DMS 273 (cell line): Measurements from ENCODE around the gene ATN1.

Experiments used
- DNase-seq: peaks from one replicate; lab custom pipeline; 2025; ENCODE audit not compliant: unreplicated experiment; lab: John Stamatoyannopoulos, UW

The ATN1 gene

GRCh38 chr12:6968426-6968825, 40.7 kb downstream of the ATN1 start:
- no peak for DNase-seq

DNA sequence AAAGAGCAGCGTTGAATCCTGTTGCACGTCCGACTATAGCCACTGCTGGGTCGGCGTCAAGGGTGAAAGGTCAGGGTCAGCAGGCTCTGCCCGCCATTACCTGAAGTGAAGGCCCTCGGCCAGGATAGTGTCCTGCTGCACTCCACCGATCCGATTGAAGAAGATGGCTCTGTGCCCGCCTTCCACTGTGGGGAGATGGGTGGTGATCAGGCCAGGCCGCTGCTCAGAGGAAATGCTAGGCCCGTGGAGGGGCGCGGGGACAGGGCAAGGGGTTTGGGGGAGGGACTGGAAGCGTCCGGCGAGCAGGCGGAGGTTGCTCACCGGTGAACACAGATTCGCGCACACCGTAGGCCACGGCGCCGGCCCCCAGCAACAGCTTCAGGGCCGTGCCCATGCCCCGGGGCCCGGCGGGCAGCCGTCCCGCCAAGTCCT, 42.4 kb downstream of the ATN1 start:
- DNase-seq = no peak

- DNase-seq = no peak
Measured at GRCh38 chr12:6974180-6974579, 46.4 kb downstream of the ATN1 start.

GRCh38 chr12:6975297-6976032, 47.7 kb downstream of the ATN1 start:
- DNase-seq = no peak

DNA sequence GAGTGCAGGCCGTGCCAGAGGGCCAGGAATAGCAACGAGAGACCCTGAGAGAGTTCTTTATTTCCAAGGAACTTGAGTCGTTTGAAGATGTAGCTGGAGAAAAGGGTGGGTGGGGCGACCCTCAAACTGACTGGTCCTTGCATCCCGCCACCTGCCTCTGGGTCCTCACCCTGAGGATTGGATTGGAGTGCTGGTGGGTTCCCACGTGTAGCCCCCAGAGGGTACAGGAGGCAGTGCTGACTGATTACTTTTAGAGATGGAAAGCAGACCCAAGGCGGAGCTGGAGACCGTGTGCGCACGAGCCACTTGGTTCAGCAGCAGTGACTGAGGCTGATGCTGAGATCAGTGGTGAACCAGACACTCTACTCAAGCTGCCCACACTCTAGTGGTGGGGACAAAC, 49.9 kb downstream of the ATN1 start:
- DNase-seq = no peak

DNA sequence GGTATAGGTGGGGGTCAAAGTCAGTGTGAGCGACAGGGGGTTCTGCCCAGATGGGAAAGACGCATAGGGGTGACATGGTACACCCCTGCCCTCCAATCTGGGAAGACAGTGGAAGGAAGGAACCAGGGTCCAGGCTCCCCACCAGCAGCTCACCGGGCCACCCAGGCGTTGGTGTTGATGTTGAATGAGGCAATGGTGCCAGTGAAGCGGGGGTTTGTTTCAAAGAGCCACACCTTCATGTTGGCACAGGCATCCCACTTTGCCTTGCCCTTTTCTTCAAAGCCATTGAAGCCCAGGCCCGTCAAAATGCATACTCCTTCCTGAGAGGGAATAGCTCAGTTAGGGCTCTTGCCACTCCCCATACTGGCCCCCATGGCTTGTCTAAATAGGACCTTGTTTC, 50.4 kb downstream of the ATN1 start:
- DNase-seq = no peak

GRCh38 chr12:6978611-6979011, 50.9 kb downstream of the ATN1 start:
- no peak for DNase-seq

DNA sequence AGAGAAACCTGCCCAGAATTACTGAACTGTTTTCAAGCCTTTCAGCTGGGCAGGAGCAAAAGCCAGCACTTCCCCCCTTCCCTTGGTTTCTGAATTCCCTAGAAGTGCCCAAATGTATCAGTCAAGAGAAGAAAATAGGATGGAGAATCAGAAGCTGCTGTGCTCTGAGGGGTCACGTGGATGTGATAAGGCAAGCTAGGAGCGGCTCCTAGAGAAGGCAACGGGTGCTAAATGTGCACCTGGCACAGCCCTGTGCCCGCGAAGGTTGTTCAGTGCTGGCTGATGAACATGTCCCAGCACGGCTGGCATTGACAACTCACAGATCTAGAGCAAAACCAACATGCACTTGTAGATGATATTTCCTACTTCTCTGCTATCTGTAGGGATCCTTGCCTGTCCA, 51.3 kb downstream of the ATN1 start:
- DNase-seq = no peak

GRCh38 chr12:6979453-6979852, 51.7 kb downstream of the ATN1 start:
- DNase-seq = no peak

DNA sequence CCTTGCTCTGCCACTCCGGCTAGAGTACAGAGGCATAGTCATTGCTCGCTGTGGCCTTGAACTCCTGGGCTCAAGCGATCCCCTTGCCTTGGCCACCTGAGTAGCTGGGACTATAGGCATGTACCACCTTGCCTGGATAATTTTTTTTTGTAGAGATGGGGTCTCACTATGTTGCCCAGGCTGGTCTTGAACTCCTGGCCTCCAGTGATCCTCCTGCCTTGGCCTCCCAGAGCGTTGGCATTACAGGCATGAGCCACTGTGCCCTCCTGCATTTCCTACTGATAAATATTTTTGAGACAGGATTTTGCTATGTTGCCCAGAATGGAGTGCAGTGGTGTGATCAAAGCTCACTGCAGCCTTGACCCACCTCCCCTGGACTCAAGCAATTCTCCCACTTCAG, 52.3 kb downstream of the ATN1 start:
- DNase-seq = no peak

DNA sequence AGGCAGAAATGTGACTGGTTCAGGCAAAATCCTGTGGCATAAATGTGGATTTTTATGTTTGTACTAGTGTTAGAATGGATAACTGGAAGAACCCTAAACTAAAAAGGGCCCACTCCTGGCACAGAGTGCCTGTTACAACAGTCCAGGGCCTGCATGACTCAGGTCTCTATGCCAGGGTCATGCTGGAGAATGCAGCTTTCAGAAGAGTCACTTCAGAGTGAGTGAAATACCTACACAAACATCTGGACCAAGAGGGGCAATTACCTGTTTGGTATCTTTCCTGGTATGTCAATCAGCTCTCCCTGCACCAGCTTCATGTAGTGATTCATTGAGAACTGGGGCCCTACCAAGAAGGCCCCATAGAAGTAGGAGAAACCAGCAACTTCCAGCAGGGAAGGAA, 53.0 kb downstream of the ATN1 start:
- DNase-seq = no peak

- DNase-seq = no peak
Measured at GRCh38 chr12:6981152-6982052, 53.6 kb downstream of the ATN1 start.

DNA sequence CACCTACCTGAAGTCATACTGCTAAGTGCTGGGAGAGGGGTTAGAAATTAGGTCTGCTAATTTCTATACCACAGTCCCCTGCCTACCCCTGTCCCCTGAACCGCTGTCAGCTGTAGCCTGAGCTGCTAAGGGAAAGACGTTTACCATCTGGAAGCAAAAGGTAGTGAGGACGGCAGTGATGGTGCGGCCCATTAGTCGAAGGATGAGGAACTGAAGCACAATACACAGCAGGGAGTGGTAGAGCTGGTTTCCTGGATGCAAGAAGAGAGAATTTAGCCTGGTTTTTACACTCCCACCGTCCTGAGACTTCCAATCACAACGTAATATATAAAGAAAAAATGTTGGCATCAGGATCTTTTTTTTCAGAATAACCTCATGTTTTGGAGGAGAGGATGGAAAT, 54.8 kb downstream of the ATN1 start:
- no peak for DNase-seq

DNA sequence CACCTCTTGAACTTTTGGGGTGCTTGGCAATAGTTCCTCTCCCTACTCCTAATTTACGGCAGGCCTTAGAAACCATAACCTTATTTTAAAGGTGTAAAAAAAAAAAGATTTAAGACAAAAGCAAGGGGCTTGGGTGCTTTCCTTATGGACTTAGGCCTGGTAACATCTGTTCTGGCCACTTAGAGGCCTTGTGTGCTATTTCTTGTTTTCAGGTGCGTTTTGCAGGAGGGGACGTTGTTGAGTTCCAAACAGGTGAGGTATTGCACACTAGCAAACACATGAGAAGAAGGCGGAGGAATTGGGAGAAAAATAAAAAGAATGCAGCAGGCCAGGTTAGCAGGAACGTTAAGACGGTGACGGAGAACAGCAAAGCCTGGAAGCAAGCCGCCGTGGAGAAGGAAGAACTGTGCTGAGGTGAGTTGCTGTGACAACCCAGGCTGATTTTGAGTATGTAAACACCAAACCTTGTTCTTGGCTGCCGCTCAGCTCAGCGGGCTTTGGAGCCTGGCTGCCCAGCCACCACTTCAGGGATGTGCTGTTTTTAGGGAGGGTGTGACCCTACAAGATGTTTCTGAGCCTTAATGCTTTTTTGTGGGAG, 60.3 kb downstream of the ATN1 start:
- no peak for DNase-seq
